ENCODE data around the gene GIPC3. TPM values are rescaled to one million over a fixed set of nuclear protein-coding genes. Genes with fewer than 3 reads are reported as not detected.
"Not testable (repeated sequence)": the region's sequence is repeated elsewhere in the genome, so short reads cannot be mapped to it uniquely, and the experiment has no call there.

Gene GIPC3
- total and polyA plus RNA-seq, 9 donors = 0.11 to 3.3 (median 0.35) TPM

- TF ChIP-seq EP300 (IDR thresholded peaks at IDR 0.05) (no peak), POLR2A (IDR thresholded peaks at IDR 0.05) (no peak)
- TF ChIP-seq, protein P1, sequence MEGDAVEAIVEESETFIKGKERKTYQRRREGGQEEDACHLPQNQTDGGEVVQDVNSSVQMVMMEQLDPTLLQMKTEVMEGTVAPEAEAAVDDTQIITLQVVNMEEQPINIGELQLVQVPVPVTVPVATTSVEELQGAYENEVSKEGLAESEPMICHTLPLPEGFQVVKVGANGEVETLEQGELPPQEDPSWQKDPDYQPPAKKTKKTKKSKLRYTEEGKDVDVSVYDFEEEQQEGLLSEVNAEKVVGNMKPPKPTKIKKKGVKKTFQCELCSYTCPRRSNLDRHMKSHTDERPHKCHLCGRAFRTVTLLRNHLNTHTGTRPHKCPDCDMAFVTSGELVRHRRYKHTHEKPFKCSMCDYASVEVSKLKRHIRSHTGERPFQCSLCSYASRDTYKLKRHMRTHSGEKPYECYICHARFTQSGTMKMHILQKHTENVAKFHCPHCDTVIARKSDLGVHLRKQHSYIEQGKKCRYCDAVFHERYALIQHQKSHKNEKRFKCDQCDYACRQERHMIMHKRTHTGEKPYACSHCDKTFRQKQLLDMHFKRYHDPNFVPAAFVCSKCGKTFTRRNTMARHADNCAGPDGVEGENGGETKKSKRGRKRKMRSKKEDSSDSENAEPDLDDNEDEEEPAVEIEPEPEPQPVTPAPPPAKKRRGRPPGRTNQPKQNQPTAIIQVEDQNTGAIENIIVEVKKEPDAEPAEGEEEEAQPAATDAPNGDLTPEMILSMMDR (IDR thresholded peaks at IDR 0.05) = no peak
- no peaks in the 10 kb centered on the region for H3K36me3 ChIP-seq
- no peak overlapping the region for H3K27ac ChIP-seq
- H3K27me3 ChIP-seq = no peaks in the 10 kb centered on the region
- no peaks in the 10 kb centered on the region for H3K4me1 ChIP-seq (ENCODE audit: insufficient read depth)
- no peaks in the 10 kb centered on the region for H3K9me3 ChIP-seq
- no peak for DNase-seq
- no peak overlapping the region for H3K4me3 ChIP-seq
- WGBS, 3 donors = 75 to 82% (median 81%) methylated on average over 17 of the region's 17 CpGs
- intact Hi-C loops (cut with DNase I) = no loop called here
Measured at GRCh38 chr19:3563709-3564524, 21.4 kb upstream of the GIPC3 start.

DNA sequence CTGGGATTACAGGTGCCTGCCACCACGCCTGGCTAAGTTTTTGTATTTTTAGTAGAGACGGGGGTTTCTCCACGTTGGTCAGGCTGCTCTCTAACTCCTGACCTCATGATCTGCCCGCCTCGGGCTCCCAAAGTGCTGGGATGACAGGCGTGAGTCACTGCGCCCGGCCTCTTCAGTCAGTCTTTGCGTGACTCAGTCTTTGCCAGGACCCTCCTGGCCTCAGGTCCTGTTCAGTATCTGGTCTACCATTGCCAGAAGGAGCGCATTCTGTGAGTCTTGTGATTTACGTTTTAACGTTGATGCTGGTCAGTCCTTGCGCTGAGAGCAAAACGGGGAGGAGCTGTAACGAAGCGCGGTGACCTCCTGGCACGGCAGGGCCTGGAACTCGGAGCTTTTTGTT, 20.1 kb upstream of the GIPC3 start:
- 75 to 77% (median 76%) methylated on average over 19 of the region's 19 CpGs for WGBS, 3 donors
- H3K4me3 ChIP-seq = no peak overlapping the region
- H3K27me3 ChIP-seq = no peaks in the 10 kb centered on the region
- DNase-seq = no peak
- no peaks in the 10 kb centered on the region for H3K36me3 ChIP-seq
- TF ChIP-seq EP300 (IDR thresholded peaks at IDR 0.05) (no peak), POLR2A (IDR thresholded peaks at IDR 0.05) (no peak)
- TF ChIP-seq, protein P1 (IDR thresholded peaks at IDR 0.05) = no peak
- H3K27ac ChIP-seq = no peak overlapping the region
- no peaks in the 10 kb centered on the region for H3K9me3 ChIP-seq
- H3K4me1 ChIP-seq (ENCODE audit: insufficient read depth) = no peaks in the 10 kb centered on the region
- intact Hi-C loops (cut with DNase I) = no loop called here

GRCh38 chr19:3570042-3570441, 15.2 kb upstream of the GIPC3 start:
- H3K36me3 ChIP-seq; intact Hi-C loops (cut with DNase I); DNase-seq; H3K4me3 ChIP-seq; H3K9me3 ChIP-seq; H3K27me3 ChIP-seq; H3K4me1 ChIP-seq (ENCODE audit: insufficient read depth); H3K27ac ChIP-seq: not testable (repeated sequence)
- 83 to 85% (median 84%) methylated on average over 11 of the region's 11 CpGs for WGBS, 3 donors

GRCh38 chr19:3570606-3571011, 14.7 kb upstream of the GIPC3 start:
- WGBS, 3 donors = 82 to 89% (median 84%) methylated on average over 7 of the region's 7 CpGs
- H3K4me3 ChIP-seq = no peak overlapping the region
- H3K36me3 ChIP-seq = no peaks in the 10 kb centered on the region
- intact Hi-C loops (cut with DNase I) = no loop called here
- no peaks in the 10 kb centered on the region for H3K9me3 ChIP-seq
- no peak for DNase-seq
- no peak overlapping the region for H3K27ac ChIP-seq
- H3K4me1 ChIP-seq (ENCODE audit: insufficient read depth) = peaks cover 7% of the 10 kb centered on the region
- TF ChIP-seq POLR2A (IDR thresholded peaks at IDR 0.05) (no peak), EP300 (IDR thresholded peaks at IDR 0.05) (no peak)
- TF ChIP-seq, protein P1 (IDR thresholded peaks at IDR 0.05) = no peak
- no peaks in the 10 kb centered on the region for H3K27me3 ChIP-seq

DNA sequence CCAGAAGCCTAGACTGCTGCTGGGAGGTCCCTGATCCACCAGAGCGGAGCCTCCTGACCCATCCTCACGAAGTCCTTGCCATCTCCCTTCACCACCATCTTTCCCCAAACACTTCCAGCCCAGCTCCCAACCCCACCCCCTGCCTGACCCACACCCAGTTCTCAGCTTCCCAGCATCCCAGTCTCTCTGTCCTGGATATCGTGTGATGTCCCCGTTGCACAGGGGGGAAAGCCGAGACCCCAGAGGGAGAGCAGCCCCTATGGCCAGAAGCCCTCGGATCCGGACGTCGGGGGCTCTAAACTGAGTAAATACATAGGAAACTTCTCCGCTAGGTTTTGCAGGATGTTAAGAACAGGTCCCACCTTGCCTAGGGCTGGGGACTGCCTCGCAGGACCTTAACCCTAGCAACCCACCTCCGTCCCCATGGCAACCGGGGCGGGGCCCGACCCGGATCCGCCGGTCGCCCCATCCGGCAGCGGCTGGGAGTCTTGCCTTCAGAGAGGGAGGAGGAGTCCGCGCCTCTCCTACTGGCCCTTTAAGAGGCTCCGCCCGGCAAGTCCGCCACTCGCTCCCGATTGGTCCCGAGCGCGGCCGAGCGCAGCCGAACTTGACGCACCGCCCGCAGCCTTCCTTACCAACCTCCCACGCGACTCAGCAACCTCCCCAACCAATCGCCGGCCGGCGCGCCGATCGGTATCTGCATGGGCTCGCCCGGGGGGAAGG, 13.0 kb upstream of the GIPC3 start:
- Histone ChIP-seq H3K4me1 (ENCODE audit: insufficient read depth) (peaks cover 12% of the 10 kb centered on the region), H3K4me3 (peak overlapping the region; percentile 36), H3K36me3 (no peaks in the 10 kb centered on the region), H3K9me3 (no peaks in the 10 kb centered on the region), H3K27me3 (no peaks in the 10 kb centered on the region), H3K27ac (no peak overlapping the region)
- DNase-seq = peak; percentile 99
- intact Hi-C loops (cut with DNase I) = no loop called here
- no peak for TF ChIP-seq POLR2A (IDR thresholded peaks at IDR 0.05)
- TF ChIP-seq, protein P1 (IDR thresholded peaks at IDR 0.05) = no peak
- TF ChIP-seq EP300 (IDR thresholded peaks at IDR 0.05) = no peak
- WGBS, 3 donors = 1 to 2% (median 1%) methylated on average over 26 to 48 of the region's 48 CpGs

Data from ovary (tissue), 9 donors.